ENCODE measurements around the gene HORMAD1.
"Not testable (repeated sequence)": the region's sequence is repeated elsewhere in the genome, so short reads cannot be mapped to it uniquely, and the experiment has no call there.

DNA sequence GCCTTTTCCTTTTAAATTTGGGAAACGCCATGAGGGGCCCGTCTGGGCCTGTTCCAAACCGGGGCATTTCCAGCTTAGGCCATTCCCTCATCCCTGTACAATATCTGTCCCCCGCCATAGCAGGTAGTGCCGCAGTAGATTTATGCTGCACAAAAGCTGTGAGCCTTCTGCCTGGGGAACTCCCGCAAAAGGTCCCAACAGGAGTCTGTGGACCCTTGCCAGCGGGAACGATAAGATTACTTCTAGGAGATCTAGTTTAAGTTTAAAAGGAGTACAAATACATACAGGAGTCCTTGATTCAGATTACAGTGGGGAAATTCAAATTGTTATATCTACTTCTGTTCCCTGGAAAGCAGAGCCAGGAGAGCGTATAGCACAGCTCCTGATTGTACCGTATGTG lies 66.1 kb downstream of the HORMAD1 start:
- not testable (repeated sequence) for TF ChIP-seq EP300, POLR2A (IDR thresholded peaks at IDR 0.05)

Data from sigmoid colon (tissue), 4 donors.